Endothelial cell of umbilical vein (primary cell): Measurements from ENCODE around the gene C8G.

Experiments used
- EZH2 ChIP-seq: IDR thresholded peaks from 2 replicates; pipeline ENCODE4 v1.6.1; 2012; ENCODE audit warnings: borderline replicate concordance, low read depth, mild to moderate bottlenecking, moderate library complexity, low read length, inconsistent platforms; ENCODE audit not compliant: severe bottlenecking
- GATA2 ChIP-seq: IDR thresholded peaks from 2 replicates; pipeline ENCODE4 v1.7.0; 2011; ENCODE audit warnings: low read depth, mild to moderate bottlenecking, moderate library complexity, mixed read lengths, low read length; ENCODE audit not compliant: insufficient read length, insufficient read depth
- JUN ChIP-seq: IDR thresholded peaks from 2 replicates; pipeline ENCODE4 v1.6.1; 2011; ENCODE audit warnings: borderline replicate concordance, low read depth; ENCODE audit not compliant: insufficient read length, insufficient read depth
- MAX ChIP-seq: IDR thresholded peaks from 2 replicates; pipeline ENCODE4 v1.6.1; 2011; ENCODE audit not compliant: insufficient read depth, insufficient read length
- POLR2A ChIP-seq: IDR thresholded peaks from 2 replicates; pipeline ENCODE4 v1.6.1; 2012; ENCODE audit warnings: low read depth, mild to moderate bottlenecking, control low read depth, low read length
- POLR2AphosphoS5 ChIP-seq: IDR thresholded peaks from 2 replicates; pipeline ENCODE4 v1.6.1; 2012; ENCODE audit warnings: low read depth, mild to moderate bottlenecking, control low read depth, low read length, moderate library complexity; ENCODE audit not compliant: insufficient read depth
- TF ChIP-seq, protein P1 (sequence below), 2 donors: IDR thresholded peaks; 1 replicate in 1 of 2; 2 replicates in 1 of 2; pipeline ENCODE4 v1.5.1; 2011; ENCODE audit warnings: low read length in 2 of 2, mild to moderate bottlenecking in 2 of 2, moderate library complexity in 2 of 2, control low read depth in 1 of 2, inconsistent platforms in 1 of 2, low read depth in 1 of 2; ENCODE audit not compliant: insufficient read depth in 1 of 2; ENCODE audit errors: extremely low read depth in 1 of 2

DNA sequence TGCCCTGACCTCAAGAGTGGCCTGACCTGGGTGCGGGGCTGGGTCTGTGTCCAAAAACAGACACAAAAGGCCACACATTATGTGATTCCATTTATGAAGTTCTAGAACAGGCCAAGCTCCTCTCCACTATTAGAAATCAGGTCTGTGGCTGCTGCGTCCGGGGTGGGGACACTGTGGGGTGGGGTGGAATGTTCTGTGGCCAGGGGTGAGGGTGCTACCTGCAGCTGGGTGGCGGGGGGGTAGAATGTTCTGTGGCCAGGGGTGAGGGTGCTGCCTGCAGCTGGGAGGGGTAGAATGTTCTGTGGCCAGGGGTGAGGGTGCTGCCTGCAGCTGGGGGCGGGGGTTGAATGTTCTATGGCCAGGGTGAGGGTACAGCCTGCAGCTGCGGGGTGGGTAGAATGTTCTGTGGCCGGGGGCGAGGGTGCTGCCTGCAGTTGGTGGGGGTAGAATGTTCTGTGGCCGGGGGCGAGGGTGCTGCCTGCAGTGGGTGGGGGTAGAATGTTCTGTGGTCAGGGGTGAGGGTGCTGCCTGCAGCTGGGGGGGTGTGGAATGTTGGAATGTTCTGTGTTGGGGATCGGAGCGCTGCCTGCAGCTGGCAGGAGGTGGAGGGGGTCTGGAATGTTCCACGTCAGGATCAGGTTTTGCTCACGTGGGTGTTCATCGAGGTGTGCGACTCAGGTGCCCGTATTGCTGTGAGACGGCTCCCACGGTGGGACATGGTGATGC lies 15.3 kb downstream of the C8G start:
- TF ChIP-seq POLR2A: no peak
- no peak for TF ChIP-seq JUN
- no peak for TF ChIP-seq GATA2
- TF ChIP-seq, protein P1, sequence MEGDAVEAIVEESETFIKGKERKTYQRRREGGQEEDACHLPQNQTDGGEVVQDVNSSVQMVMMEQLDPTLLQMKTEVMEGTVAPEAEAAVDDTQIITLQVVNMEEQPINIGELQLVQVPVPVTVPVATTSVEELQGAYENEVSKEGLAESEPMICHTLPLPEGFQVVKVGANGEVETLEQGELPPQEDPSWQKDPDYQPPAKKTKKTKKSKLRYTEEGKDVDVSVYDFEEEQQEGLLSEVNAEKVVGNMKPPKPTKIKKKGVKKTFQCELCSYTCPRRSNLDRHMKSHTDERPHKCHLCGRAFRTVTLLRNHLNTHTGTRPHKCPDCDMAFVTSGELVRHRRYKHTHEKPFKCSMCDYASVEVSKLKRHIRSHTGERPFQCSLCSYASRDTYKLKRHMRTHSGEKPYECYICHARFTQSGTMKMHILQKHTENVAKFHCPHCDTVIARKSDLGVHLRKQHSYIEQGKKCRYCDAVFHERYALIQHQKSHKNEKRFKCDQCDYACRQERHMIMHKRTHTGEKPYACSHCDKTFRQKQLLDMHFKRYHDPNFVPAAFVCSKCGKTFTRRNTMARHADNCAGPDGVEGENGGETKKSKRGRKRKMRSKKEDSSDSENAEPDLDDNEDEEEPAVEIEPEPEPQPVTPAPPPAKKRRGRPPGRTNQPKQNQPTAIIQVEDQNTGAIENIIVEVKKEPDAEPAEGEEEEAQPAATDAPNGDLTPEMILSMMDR (IDR thresholded peaks at IDR 0.05; ENCODE audit: extremely low read depth in 1 of 2, insufficient read depth in 1 of 2, low read depth in 1 of 2, low read length in 2 of 2): no peak
- no peak for TF ChIP-seq POLR2AphosphoS5
- TF ChIP-seq MAX: no peak
- TF ChIP-seq EZH2: no peak
